Effector CD4-positive, alpha-beta T cell (primary cell): ENCODE results near the gene CORO6.

Source experiments
- DNase-seq: peaks from one replicate; pipeline ENCODE4 v3.0.0-alpha.2; 2020

CORO6 gene

GRCh38 chr17:29576214-29577000 is 46.3 kb downstream of the CORO6 start:
- no peak for DNase-seq

- DNase-seq: no peak
Measured at GRCh38 chr17:29575511-29576213, 47.0 kb downstream of the CORO6 start.

- no peak for DNase-seq
Measured at GRCh38 chr17:29574732-29575510, 47.8 kb downstream of the CORO6 start.

- DNase-seq: no peak
Measured at GRCh38 chr17:29573871-29574731, 48.6 kb downstream of the CORO6 start.

- DNase-seq: no peak
Measured at GRCh38 chr17:29573558-29573869, 49.2 kb downstream of the CORO6 start.

GRCh38 chr17:29572691-29573557 is 49.8 kb downstream of the CORO6 start:
- DNase-seq: peak; percentile 27

GRCh38 chr17:29571883-29572681 is 50.6 kb downstream of the CORO6 start:
- DNase-seq: no peak

- DNase-seq: no peak
Measured at GRCh38 chr17:29571486-29571882, 51.2 kb downstream of the CORO6 start.

- no peak for DNase-seq
Measured at GRCh38 chr17:29570521-29570920, 52.2 kb downstream of the CORO6 start.

- no peak for DNase-seq
Measured at GRCh38 chr17:29569245-29569950, 53.3 kb downstream of the CORO6 start.

- peak; percentile 80 for DNase-seq
Measured at GRCh38 chr17:29568331-29569244, 54.1 kb downstream of the CORO6 start, which contains the start of gene TP53I13. Gene TP53I13, plus strand, starts transcription at chr17:29568701. Its CDS starts 58 bp downstream, at chr17:29568759.

- peak; percentile 64 for DNase-seq
Measured at GRCh38 chr17:29567554-29568330, 55.0 kb downstream of the CORO6 start.

GRCh38 chr17:29567304-29567553 is 55.5 kb downstream of the CORO6 start:
- DNase-seq: no peak

GRCh38 chr17:29566473-29567303 is 56.0 kb downstream of the CORO6 start, which contains the start of gene ABHD15:
Gene ABHD15, minus strand, starts transcription at chr17:29567037. Its CDS starts 71 bp downstream, at chr17:29566966.
- DNase-seq: peak; percentile 36

GRCh38 chr17:29565643-29566472 is 56.9 kb downstream of the CORO6 start:
- peak; percentile 30 for DNase-seq
